K562 (cell line): ENCODE data around the gene UTS2R.

Source experiments
- CHD4 ChIP-seq: fragments of 200-600 bp; sonication (generic); IDR thresholded peaks from 3 replicates; pipeline ENCODE4 v1.6.1; 2012; ENCODE audit warnings: low read depth, mild to moderate bottlenecking, mixed read lengths, low read length, inconsistent platforms; ENCODE audit not compliant: insufficient read depth, insufficient replicate concordance, poor library complexity, severe bottlenecking
- MYC ChIP-seq, 2 experiments: fragments of 250-450 bp in 1 of 2; sonication (Bioruptor Pico) in 1 of 2; IDR thresholded peaks; 2 replicates each; pipeline versions ENCODE4 v1.5.1 to v1.6.1; 2012 to 2021; ENCODE audit warnings: low read depth in 2 of 2, borderline replicate concordance in 1 of 2, improper control_type of control experiment in 1 of 2, low read length in 1 of 2, mild to moderate bottlenecking in 1 of 2, moderate library complexity in 1 of 2
- POLR2A ChIP-seq: fragments of 450-650 bp; conservative IDR thresholded peaks from 2 replicates; pipeline ENCODE4 v1.6.1; 2016
- TF ChIP-seq, protein P1 (sequence below), 2 experiments: fragments of 450-650 bp; conservative IDR thresholded peaks; 2 replicates each; pipeline ENCODE4 v1.6.1; 2017; ENCODE audit warnings: mild to moderate bottlenecking in 2 of 2, moderate library complexity in 2 of 2
- TF ChIP-seq, protein P2 (sequence below): fragments of 450-650 bp; conservative IDR thresholded peaks from 2 replicates; pipeline ENCODE4 v1.6.1; 2016; ENCODE audit warnings: missing genetic modification characterization, low read depth, mild to moderate bottlenecking, control low read depth, missing compliant biosample characterization
- TF ChIP-seq, protein P3 (sequence below), 2 experiments: fragments of 450-650 bp in 1 of 2; sonication (generic) in 1 of 2; formaldehyde crosslinking in 1 of 2; IDR thresholded peaks in 1 of 2; conservative IDR thresholded peaks in 1 of 2; 2 replicates each; pipeline versions ENCODE4 v1.6.1 to v1.8.1; 2016 to 2023; ENCODE audit warnings: mild to moderate bottlenecking in 2 of 2, moderate library complexity in 2 of 2, inconsistent platforms in 1 of 2, missing genetic modification reagents in 1 of 2
- TF ChIP-seq, protein P4 (sequence below), 2 experiments: fragments of 450-650 bp in 1 of 2; IDR thresholded peaks; 2 replicates each; pipeline ENCODE4 v1.6.1; 2011 to 2017; ENCODE audit warnings: low read depth in 2 of 2, antibody characterized with exemption in 1 of 2, borderline replicate concordance in 1 of 2, low read length in 1 of 2, mild to moderate bottlenecking in 1 of 2, mixed read lengths in 1 of 2; ENCODE audit not compliant: control insufficient read depth in 1 of 2

DNA sequence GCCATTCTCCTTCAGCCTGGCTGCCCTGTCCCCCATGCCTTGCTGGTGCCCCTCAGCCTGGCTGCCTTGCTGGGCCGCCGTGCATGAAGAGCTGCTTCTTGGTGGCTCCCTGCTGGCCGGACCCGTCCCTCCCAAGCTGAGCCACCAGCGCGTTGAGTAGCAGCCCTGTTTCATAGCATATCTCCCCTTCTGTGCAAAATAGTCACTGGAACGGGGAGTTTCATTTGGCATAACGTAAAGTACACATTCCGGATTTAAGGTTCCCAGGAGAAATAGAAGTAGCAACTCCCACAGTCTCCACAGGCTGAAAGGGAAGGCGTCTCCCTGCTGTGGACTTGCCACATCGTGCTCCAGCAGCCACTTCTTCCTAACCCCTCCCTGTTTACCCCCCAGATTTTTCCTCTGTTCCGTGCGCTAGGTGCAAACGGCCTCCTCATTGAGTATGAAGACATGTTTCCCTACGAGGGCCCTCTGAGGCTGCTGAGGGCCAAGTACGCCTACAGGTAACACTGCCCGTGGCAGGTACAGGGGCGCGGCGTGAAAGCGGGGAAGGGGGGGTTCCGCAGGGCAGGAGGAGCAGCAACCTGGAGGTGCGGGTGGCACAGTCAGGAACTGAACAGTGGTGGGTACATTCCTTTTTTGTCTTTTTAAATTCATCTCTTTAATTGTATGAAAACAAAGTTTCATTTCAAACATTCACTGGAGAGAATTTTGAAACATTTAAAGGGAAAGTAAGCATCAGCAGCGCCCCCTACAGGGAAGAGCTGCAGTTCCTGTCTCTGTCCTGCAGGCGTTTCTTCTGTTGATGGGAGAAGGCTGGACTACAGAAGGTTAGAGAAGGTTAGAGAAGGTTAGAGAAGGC, 52.7 kb downstream of the UTS2R start:
- TF ChIP-seq MYC (IDR thresholded peaks at IDR 0.05; ENCODE audit: low read depth, low read length): no peak
- TF ChIP-seq MYC (CRISPR knock-in tag; IDR thresholded peaks at IDR 0.05; ENCODE audit: borderline replicate concordance, low read depth): no peak
- TF ChIP-seq, protein P1, sequence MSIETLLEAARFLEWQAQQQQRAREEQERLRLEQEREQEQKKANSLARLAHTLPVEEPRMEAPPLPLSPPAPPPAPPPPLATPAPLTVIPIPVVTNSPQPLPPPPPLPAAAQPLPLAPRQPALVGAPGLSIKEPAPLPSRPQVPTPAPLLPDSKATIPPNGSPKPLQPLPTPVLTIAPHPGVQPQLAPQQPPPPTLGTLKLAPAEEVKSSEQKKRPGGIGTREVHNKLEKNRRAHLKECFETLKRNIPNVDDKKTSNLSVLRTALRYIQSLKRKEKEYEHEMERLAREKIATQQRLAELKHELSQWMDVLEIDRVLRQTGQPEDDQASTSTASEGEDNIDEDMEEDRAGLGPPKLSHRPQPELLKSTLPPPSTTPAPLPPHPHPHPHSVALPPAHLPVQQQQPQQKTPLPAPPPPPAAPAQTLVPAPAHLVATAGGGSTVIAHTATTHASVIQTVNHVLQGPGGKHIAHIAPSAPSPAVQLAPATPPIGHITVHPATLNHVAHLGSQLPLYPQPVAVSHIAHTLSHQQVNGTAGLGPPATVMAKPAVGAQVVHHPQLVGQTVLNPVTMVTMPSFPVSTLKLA (conservative IDR thresholded peaks at IDR 0.05): no peak
- no peak for TF ChIP-seq CHD4
- TF ChIP-seq, protein P2, sequence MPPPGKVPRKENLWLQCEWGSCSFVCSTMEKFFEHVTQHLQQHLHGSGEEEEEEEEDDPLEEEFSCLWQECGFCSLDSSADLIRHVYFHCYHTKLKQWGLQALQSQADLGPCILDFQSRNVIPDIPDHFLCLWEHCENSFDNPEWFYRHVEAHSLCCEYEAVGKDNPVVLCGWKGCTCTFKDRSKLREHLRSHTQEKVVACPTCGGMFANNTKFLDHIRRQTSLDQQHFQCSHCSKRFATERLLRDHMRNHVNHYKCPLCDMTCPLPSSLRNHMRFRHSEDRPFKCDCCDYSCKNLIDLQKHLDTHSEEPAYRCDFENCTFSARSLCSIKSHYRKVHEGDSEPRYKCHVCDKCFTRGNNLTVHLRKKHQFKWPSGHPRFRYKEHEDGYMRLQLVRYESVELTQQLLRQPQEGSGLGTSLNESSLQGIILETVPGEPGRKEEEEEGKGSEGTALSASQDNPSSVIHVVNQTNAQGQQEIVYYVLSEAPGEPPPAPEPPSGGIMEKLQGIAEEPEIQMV (tag): no peak
- no peak for TF ChIP-seq POLR2A
- TF ChIP-seq, protein P3, sequence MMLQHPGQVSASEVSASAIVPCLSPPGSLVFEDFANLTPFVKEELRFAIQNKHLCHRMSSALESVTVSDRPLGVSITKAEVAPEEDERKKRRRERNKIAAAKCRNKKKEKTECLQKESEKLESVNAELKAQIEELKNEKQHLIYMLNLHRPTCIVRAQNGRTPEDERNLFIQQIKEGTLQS (IDR thresholded peaks at IDR 0.05): no peak
- TF ChIP-seq, protein P3 (CRISPR knock-in tag; conservative IDR thresholded peaks at IDR 0.05): no peak
- TF ChIP-seq, protein P4, sequence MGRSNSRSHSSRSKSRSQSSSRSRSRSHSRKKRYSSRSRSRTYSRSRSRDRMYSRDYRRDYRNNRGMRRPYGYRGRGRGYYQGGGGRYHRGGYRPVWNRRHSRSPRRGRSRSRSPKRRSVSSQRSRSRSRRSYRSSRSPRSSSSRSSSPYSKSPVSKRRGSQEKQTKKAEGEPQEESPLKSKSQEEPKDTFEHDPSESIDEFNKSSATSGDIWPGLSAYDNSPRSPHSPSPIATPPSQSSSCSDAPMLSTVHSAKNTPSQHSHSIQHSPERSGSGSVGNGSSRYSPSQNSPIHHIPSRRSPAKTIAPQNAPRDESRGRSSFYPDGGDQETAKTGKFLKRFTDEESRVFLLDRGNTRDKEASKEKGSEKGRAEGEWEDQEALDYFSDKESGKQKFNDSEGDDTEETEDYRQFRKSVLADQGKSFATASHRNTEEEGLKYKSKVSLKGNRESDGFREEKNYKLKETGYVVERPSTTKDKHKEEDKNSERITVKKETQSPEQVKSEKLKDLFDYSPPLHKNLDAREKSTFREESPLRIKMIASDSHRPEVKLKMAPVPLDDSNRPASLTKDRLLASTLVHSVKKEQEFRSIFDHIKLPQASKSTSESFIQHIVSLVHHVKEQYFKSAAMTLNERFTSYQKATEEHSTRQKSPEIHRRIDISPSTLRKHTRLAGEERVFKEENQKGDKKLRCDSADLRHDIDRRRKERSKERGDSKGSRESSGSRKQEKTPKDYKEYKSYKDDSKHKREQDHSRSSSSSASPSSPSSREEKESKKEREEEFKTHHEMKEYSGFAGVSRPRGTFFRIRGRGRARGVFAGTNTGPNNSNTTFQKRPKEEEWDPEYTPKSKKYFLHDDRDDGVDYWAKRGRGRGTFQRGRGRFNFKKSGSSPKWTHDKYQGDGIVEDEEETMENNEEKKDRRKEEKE (IDR thresholded peaks at IDR 0.05; ENCODE audit: borderline replicate concordance in 1 of 2, control insufficient read depth in 1 of 2, low read depth in 2 of 2, low read length in 1 of 2): no peak
